ENCODE results near the gene IKZF3. TPM values are rescaled to one million over a fixed set of nuclear protein-coding genes. Genes with fewer than 3 reads are reported as not detected.

The IKZF3 gene
- total and polyA plus RNA-seq, 10 of the 15 experiments (the other 5 are each of a cell fraction or from before 2014, with no cell fraction given), result 5.5 to 98.2 (median 47.6) TPM

- TF ChIP-seq ZNF622 (IDR thresholded peaks at IDR 0.05) (no peak), TCF7 (IDR thresholded peaks at IDR 0.05; ENCODE audit: borderline replicate concordance) (no peak), TAF1 (IDR thresholded peaks at IDR 0.05; ENCODE audit: borderline replicate concordance, low read depth, low read length) (no peak), DPF2 (IDR thresholded peaks at IDR 0.05) (peak; percentile 83), SRF (IDR thresholded peaks at IDR 0.05; ENCODE audit: low read depth in 2 of 2, low read length in 2 of 2) (no peak), CREM (IDR thresholded peaks at IDR 0.05; ENCODE audit: low read depth) (peak; percentile 71; the same call in 1 of the 2 replicates), NFXL1 (IDR thresholded peaks at IDR 0.05; ENCODE audit: borderline replicate concordance) (no peak), CBX3 (IDR thresholded peaks at IDR 0.05; ENCODE audit: borderline replicate concordance, low read depth) (no peak), NKRF (conservative IDR thresholded peaks at IDR 0.05) (no peak), POLR2AphosphoS5 (IDR thresholded peaks at IDR 0.05; ENCODE audit: low read length) (peak; percentile 41), NFYB (IDR thresholded peaks at IDR 0.05; ENCODE audit: insufficient read depth, low read depth, low read length) (no peak), MXI1 (IDR thresholded peaks at IDR 0.05; ENCODE audit: low read depth, low read length) (0 out of 2 replicates have a peak, but pooled peaks have one; percentile 41), CHD4 (IDR thresholded peaks at IDR 0.05) (no peak), ASH2L (IDR thresholded peaks at IDR 0.05; ENCODE audit: borderline replicate concordance, low read depth) (no peak), BRCA1 (IDR thresholded peaks at IDR 0.05; ENCODE audit: low read depth, low read length) (no peak), RELA (IDR thresholded peaks at IDR 0.05; ENCODE audit: borderline replicate concordance, partially characterized antibody) (no peak), ZBTB11 (CRISPR knock-in tag; IDR thresholded peaks at IDR 0.05) (no peak)
- TF ChIP-seq, protein P1, sequence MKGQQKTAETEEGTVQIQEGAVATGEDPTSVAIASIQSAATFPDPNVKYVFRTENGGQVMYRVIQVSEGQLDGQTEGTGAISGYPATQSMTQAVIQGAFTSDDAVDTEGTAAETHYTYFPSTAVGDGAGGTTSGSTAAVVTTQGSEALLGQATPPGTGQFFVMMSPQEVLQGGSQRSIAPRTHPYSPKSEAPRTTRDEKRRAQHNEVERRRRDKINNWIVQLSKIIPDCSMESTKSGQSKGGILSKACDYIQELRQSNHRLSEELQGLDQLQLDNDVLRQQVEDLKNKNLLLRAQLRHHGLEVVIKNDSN (IDR thresholded peaks at IDR 0.05; ENCODE audit: borderline replicate concordance, extremely low read length, insufficient read depth, low read depth, low read length), result no peak
- TF ChIP-seq, protein P2, sequence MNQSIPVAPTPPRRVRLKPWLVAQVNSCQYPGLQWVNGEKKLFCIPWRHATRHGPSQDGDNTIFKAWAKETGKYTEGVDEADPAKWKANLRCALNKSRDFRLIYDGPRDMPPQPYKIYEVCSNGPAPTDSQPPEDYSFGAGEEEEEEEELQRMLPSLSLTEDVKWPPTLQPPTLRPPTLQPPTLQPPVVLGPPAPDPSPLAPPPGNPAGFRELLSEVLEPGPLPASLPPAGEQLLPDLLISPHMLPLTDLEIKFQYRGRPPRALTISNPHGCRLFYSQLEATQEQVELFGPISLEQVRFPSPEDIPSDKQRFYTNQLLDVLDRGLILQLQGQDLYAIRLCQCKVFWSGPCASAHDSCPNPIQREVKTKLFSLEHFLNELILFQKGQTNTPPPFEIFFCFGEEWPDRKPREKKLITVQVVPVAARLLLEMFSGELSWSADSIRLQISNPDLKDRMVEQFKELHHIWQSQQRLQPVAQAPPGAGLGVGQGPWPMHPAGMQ (IDR thresholded peaks at IDR 0.05; ENCODE audit: borderline replicate concordance), result no peak
Observed at GRCh38 chr17:39757931-39758873, 105.9 kb downstream of the IKZF3 start (continued).
